ENCODE results near the gene NCBP3.

- TF ChIP-seq POLR2A (IDR thresholded peaks at IDR 0.05) = no peak
- peak; percentile 38 to 71 (median 62) for TF ChIP-seq CTCF (IDR thresholded peaks at IDR 0.05)
Measured at GRCh38 chr17:3843935-3844516, 2.0 kb downstream of the NCBP3 start.
